HEK293 (cell line): ENCODE measurements around the gene CCSER1.

Experiments
- CTCF ChIA-PET: fragments of 350-600 bp; formaldehyde crosslinking; extraction: SDS; loops from one replicate; lab custom pipeline; 2021; ENCODE audit warnings: antibody characterized with exemption; lab: Yijun Ruan, JAX
- POLR2A ChIA-PET: fragments of 300-600 bp; formaldehyde crosslinking; extraction: SDS; loops from one replicate; lab custom pipeline; 2020; ENCODE audit warnings: antibody characterized with exemption, inconsistent platforms; lab: Yijun Ruan, JAX
- H3K27ac ChIP-seq: fragments of 200-500 bp; sonication (Bioruptor generic); 2 replicates; pipeline ENCODE4 v1.5.1; 2014; ENCODE audit warnings: low read depth, low read length, control low read depth, inconsistent platforms; ENCODE audit errors: extremely low read depth
- H3K36me3 ChIP-seq, 2 experiments: fragments of 200-500 bp in 1 of 2; sonication (Bioruptor generic) in 1 of 2; 1 replicate in 1 of 2; 2 replicates in 1 of 2; pipeline ENCODE4 v1.5.1; 2014 to 2017; ENCODE audit warnings: inconsistent platforms in 2 of 2, low read length in 2 of 2; ENCODE audit not compliant: control insufficient read depth in 2 of 2, insufficient read depth in 1 of 2
- H3K4me1 ChIP-seq: fragments of 200-500 bp; sonication (Bioruptor generic); 2 replicates; pipeline ENCODE4 v1.5.1; 2014; ENCODE audit warnings: mild to moderate bottlenecking, low read length, inconsistent platforms; ENCODE audit not compliant: control insufficient read depth, insufficient read depth
- H3K4me3 ChIP-seq: 2 replicates; pipeline ENCODE4 v1.5.1; 2011; ENCODE audit warnings: low read depth, mild to moderate bottlenecking, control low read depth, low read length, moderate library complexity
- H3K9me3 ChIP-seq: fragments of 200-500 bp; sonication (Bioruptor generic); 2 replicates; pipeline ENCODE4 v1.5.1; 2014; ENCODE audit warnings: low read depth, low read length, inconsistent platforms; ENCODE audit not compliant: control insufficient read depth, insufficient read depth
- ATF2 ChIP-seq: fragments of 450-650 bp; formaldehyde crosslinking; IDR thresholded peaks from 2 replicates; pipeline ENCODE4 v1.5.1; 2016; ENCODE audit warnings: missing biosample characterization, missing genetic modification characterization, low read depth
- ELK4 ChIP-seq: IDR thresholded peaks from 2 replicates; pipeline ENCODE4 v1.6.1; 2011; ENCODE audit warnings: mild to moderate bottlenecking, low read depth, low read length, borderline replicate concordance
- HOXA7 ChIP-seq: sonication (generic); formaldehyde crosslinking; IDR thresholded peaks from 2 replicates; pipeline ENCODE4 v1.8.1; 2022; ENCODE audit warnings: missing genetic modification reagents, borderline replicate concordance
- MEIS1 ChIP-seq: sonication (generic); formaldehyde crosslinking; IDR thresholded peaks from 2 replicates; pipeline ENCODE4 v1.8.1; 2022; ENCODE audit warnings: missing genetic modification reagents, mild to moderate bottlenecking, borderline replicate concordance
- YY1 ChIP-seq: fragments of 450-650 bp; formaldehyde crosslinking; IDR thresholded peaks from 2 replicates; pipeline ENCODE4 v1.5.1; 2018; ENCODE audit warnings: missing biosample characterization, missing genetic modification characterization
- ZBTB44 ChIP-seq: fragments of 450-650 bp; IDR thresholded peaks from 2 replicates; pipeline ENCODE4 v1.5.1; 2018; ENCODE audit warnings: missing biosample characterization, mild to moderate bottlenecking, missing genetic modification characterization
- ZNF133 ChIP-seq: fragments of 450-650 bp; formaldehyde crosslinking; IDR thresholded peaks from 2 replicates; pipeline ENCODE4 v1.5.1; 2016; ENCODE audit warnings: missing biosample characterization, missing genetic modification characterization
- ZNF174 ChIP-seq: fragments of 450-650 bp; formaldehyde crosslinking; IDR thresholded peaks from 2 replicates; pipeline ENCODE4 v1.5.0; 2017; ENCODE audit warnings: missing biosample characterization, mild to moderate bottlenecking, missing genetic modification characterization
- ZNF19 ChIP-seq: fragments of 450-650 bp; formaldehyde crosslinking; IDR thresholded peaks from 2 replicates; pipeline ENCODE4; 2016; ENCODE audit warnings: missing biosample characterization, missing genetic modification characterization, low read depth
- ZNF2 ChIP-seq: fragments of 450-650 bp; formaldehyde crosslinking; IDR thresholded peaks from 2 replicates; pipeline ENCODE4 v1.5.1; 2016; ENCODE audit warnings: missing biosample characterization, missing genetic modification characterization
- ZNF211 ChIP-seq: fragments of 450-650 bp; formaldehyde crosslinking; IDR thresholded peaks from 2 replicates; pipeline ENCODE4 v1.5.1; 2016; ENCODE audit warnings: low read depth, missing biosample characterization, missing genetic modification characterization
- ZNF37A ChIP-seq: fragments of 450-650 bp; IDR thresholded peaks from 2 replicates; pipeline ENCODE4 v1.5.1; 2018; ENCODE audit warnings: missing biosample characterization, missing genetic modification characterization
- ZNF513 ChIP-seq: fragments of 450-650 bp; IDR thresholded peaks from 2 replicates; pipeline ENCODE4 v1.5.1; 2018; ENCODE audit warnings: missing biosample characterization, missing genetic modification characterization
- ZNF514 ChIP-seq: fragments of 450-650 bp; formaldehyde crosslinking; IDR thresholded peaks from 2 replicates; pipeline ENCODE4 v1.5.1; 2016; ENCODE audit warnings: missing biosample characterization, missing genetic modification characterization
- ZNF560 ChIP-seq: fragments of 450-650 bp; formaldehyde crosslinking; IDR thresholded peaks from 2 replicates; pipeline ENCODE4 v1.5.1; 2017; ENCODE audit warnings: missing biosample characterization, missing genetic modification characterization, borderline replicate concordance
- ZNF585B ChIP-seq: fragments of 450-650 bp; formaldehyde crosslinking; IDR thresholded peaks from 2 replicates; pipeline ENCODE4 v1.5.1; 2016; ENCODE audit warnings: missing biosample characterization, missing genetic modification characterization
- ZNF639 ChIP-seq: fragments of 450-650 bp; formaldehyde crosslinking; IDR thresholded peaks from 2 replicates; pipeline ENCODE4 v1.5.1; 2016; ENCODE audit warnings: missing biosample characterization, missing genetic modification characterization
- ZNF658 ChIP-seq: fragments of 450-650 bp; formaldehyde crosslinking; IDR thresholded peaks from 2 replicates; pipeline ENCODE4; 2016; ENCODE audit warnings: missing biosample characterization, missing genetic modification characterization
- ZNF76 ChIP-seq: fragments of 450-650 bp; formaldehyde crosslinking; IDR thresholded peaks from 2 replicates; pipeline ENCODE4; 2016; ENCODE audit warnings: low read depth, missing biosample characterization, missing genetic modification characterization, borderline replicate concordance
- ZNF776 ChIP-seq: fragments of 450-650 bp; formaldehyde crosslinking; IDR thresholded peaks from 2 replicates; pipeline ENCODE4 v1.5.0; 2017; ENCODE audit warnings: missing biosample characterization, missing genetic modification characterization, borderline replicate concordance
- ZNF792 ChIP-seq: fragments of 450-650 bp; formaldehyde crosslinking; IDR thresholded peaks from 2 replicates; pipeline ENCODE4 v1.5.1; 2016; ENCODE audit warnings: missing biosample characterization, missing genetic modification characterization
- TF ChIP-seq, protein P1 (sequence below): fragments of 450-650 bp; formaldehyde crosslinking; IDR thresholded peaks from 2 replicates; pipeline ENCODE4 v1.5.1; 2016; ENCODE audit warnings: missing biosample characterization, missing genetic modification characterization

CCSER1 gene

GRCh38 chr4:90606781-90607180 lies 479.6 kb downstream of the CCSER1 start (continued):
- TF ChIP-seq ZNF585B (tag by site-specific recombination): no peak
- no peak for TF ChIP-seq ZNF211 (tag by site-specific recombination)
- no peak for TF ChIP-seq ZNF133 (tag by site-specific recombination)
- no peak for TF ChIP-seq ZNF792 (tag by site-specific recombination)
- no peak for TF ChIP-seq ZNF19
- TF ChIP-seq ZBTB44 (tag by site-specific recombination): no peak
- no peak for TF ChIP-seq YY1 (tag by site-specific recombination)
- TF ChIP-seq, all 188 proteins: peak for 0

DNA sequence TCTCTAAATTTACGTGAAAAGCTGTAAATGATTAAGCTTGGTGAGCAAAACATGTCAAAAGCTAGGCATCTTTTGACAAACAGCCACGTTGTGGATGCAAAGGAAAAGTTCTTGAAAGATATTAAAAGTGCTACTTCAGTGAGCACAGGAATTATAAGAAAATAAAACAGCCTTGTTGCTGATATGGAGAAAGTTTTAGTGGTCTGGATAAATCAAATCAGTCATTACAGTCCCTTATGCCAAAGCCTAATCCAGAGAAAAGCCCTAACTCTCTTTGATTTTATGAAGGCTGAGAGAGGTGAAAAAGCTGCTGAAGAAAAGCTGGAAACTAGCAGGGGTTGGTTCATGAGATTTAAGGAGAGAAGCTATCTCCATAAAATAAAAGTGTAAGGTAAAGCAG lies 487.2 kb downstream of the CCSER1 start:
- POLR2A ChIA-PET: no interaction called here
- no peaks in the 10 kb centered on the region for H3K36me3 ChIP-seq
- H3K9me3 ChIP-seq: no peaks in the 10 kb centered on the region
- no peak for TF ChIP-seq ZNF639
- TF ChIP-seq MEIS1 (CRISPR knock-in tag): no peak
- TF ChIP-seq, all 188 proteins: peak for 0
- CTCF ChIA-PET: no interaction called here
- Histone ChIP-seq H3K4me3 (no peak overlapping the region), H3K4me1 (no peaks in the 10 kb centered on the region), H3K27ac (no peak overlapping the region)

DNA sequence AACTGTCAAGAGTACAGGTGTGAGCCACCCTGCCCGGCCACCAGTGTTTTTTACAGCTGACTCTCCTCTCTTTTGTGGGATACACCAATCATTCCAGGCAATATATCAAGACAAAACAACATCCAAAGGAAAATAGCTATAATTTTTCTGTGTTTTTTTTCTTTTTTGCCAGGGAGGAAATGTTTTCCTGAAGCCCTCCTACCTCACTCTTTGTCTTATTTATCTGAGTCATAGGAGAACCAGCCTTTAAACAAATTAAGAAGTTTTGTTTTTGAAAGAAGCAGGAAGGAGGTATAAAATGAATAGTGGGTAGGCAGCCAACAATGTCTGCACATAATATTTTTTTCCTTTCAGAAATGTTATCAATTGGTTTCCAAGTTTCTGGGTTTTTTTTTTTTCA lies 493.9 kb downstream of the CCSER1 start:
- Histone ChIP-seq H3K4me3 (no peak overlapping the region), H3K27ac (no peak overlapping the region), H3K36me3 (no peaks in the 10 kb centered on the region), H3K4me1 (no peaks in the 10 kb centered on the region), H3K9me3 (no peaks in the 10 kb centered on the region)
- POLR2A ChIA-PET: no interaction called here
- TF ChIP-seq ZNF513 (no peak), ELK4 (no peak), ZNF514 (tag by site-specific recombination) (no peak), ZNF174 (tag by site-specific recombination) (no peak), ZNF2 (tag by site-specific recombination) (no peak), ZNF19 (no peak), ZNF560 (tag by site-specific recombination) (no peak), ZNF776 (no peak), ATF2 (tag by site-specific recombination) (no peak), ZNF76 (tag by site-specific recombination) (no peak), ZNF658 (tag by site-specific recombination) (no peak), HOXA7 (CRISPR knock-in tag) (no peak), ZNF37A (tag by site-specific recombination) (no peak)
- TF ChIP-seq, protein P1, sequence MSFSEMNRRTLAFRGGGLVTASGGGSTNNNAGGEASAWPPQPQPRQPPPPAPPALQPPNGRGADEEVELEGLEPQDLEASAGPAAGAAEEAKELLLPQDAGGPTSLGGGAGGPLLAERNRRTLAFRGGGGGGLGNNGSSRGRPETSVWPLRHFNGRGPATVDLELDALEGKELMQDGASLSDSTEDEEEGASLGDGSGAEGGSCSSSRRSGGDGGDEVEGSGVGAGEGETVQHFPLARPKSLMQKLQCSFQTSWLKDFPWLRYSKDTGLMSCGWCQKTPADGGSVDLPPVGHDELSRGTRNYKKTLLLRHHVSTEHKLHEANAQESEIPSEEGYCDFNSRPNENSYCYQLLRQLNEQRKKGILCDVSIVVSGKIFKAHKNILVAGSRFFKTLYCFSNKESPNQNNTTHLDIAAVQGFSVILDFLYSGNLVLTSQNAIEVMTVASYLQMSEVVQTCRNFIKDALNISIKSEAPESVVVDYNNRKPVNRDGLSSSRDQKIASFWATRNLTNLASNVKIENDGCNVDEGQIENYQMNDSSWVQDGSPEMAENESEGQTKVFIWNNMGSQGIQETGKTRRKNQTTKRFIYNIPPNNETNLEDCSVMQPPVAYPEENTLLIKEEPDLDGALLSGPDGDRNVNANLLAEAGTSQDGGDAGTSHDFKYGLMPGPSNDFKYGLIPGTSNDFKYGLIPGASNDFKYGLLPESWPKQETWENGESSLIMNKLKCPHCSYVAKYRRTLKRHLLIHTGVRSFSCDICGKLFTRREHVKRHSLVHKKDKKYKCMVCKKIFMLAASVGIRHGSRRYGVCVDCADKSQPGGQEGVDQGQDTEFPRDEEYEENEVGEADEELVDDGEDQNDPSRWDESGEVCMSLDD: no peak
- CTCF ChIA-PET: no interaction called here
